OCI-LY7 (cell line): ENCODE data around the gene OLFML3.

Experiments
- CTCF ChIP-seq: fragments of 200-600 bp; sonication (generic); conservative IDR thresholded peaks from 2 replicates; pipeline ENCODE4 v1.5.1; 2014; ENCODE audit warnings: mild to moderate bottlenecking, antibody characterized with exemption, low read length, moderate library complexity, mixed read lengths
- EZH2phosphoT487 ChIP-seq: fragments of 200-600 bp; sonication (generic); IDR thresholded peaks from 2 replicates; pipeline ENCODE4 v1.6.1; 2018; ENCODE audit warnings: low read depth, borderline replicate concordance, mild to moderate bottlenecking, mixed run types, antibody characterized with exemption, low read length, moderate library complexity, mixed read lengths

- no peak for TF ChIP-seq CTCF
- TF ChIP-seq EZH2phosphoT487, result no peak
These were observed 30.1 kb downstream of the OLFML3 start for GRCh38 chr1:114009393-114009792.
